Measurements from ENCODE around the gene ABCC11. TPM values are rescaled to one million over a fixed set of nuclear protein-coding genes. Genes with fewer than 3 reads are reported as not detected.
A peak's percentile ranks its signal among the peaks of the same experiment; 100 is the strongest.

ABCC11 gene
- total RNA-seq (not detected), total RNA-seq (0.23 reads per million in 2 donors)

DNA sequence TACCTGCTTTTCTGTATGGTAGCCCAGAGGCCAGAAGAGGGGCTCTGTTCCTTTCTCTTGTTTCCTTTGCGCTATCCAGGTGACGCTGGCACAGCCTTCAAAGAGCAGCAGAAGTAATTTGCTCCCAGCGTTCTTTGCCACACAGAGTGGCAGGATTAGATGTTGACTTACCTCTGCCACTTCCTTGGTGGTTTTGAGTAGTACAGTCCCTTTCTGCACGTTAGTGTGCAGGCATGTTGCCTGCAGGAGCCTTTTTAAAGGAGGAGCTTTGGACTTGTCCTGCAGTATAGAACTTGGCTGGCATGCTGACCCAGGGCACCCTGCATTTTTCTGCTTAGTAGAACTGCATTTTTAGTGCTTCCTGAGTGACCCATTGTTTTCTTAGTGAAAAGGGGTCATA is at the start of gene ABCC11:
ABCC11 (minus strand) TSS at position 229 of the 400 bp plus-strand sequence. CDS start 15,618 bp downstream, outside the sequence.
- no peaks in the 10 kb centered on the region for H3K9me3 ChIP-seq (ENCODE audit: control insufficient read depth, low read length, poor library complexity, severe bottlenecking)
- H3K27ac Mint-ChIP-seq: peak within 1 kb of the TSS; percentile 97
- ATAC-seq: no peak
- no peak for DNase-seq
- peaks cover 5% of the 10 kb centered on the region for H3K36me3 Mint-ChIP-seq (ENCODE audit: low read depth)
- peak within 1 kb of the TSS; percentile 99 for H3K4me3 Mint-ChIP-seq
- peaks cover 28% of the 10 kb centered on the region for H3K4me1 Mint-ChIP-seq
- no peaks in the 10 kb centered on the region for H3K27me3 Mint-ChIP-seq

DNA sequence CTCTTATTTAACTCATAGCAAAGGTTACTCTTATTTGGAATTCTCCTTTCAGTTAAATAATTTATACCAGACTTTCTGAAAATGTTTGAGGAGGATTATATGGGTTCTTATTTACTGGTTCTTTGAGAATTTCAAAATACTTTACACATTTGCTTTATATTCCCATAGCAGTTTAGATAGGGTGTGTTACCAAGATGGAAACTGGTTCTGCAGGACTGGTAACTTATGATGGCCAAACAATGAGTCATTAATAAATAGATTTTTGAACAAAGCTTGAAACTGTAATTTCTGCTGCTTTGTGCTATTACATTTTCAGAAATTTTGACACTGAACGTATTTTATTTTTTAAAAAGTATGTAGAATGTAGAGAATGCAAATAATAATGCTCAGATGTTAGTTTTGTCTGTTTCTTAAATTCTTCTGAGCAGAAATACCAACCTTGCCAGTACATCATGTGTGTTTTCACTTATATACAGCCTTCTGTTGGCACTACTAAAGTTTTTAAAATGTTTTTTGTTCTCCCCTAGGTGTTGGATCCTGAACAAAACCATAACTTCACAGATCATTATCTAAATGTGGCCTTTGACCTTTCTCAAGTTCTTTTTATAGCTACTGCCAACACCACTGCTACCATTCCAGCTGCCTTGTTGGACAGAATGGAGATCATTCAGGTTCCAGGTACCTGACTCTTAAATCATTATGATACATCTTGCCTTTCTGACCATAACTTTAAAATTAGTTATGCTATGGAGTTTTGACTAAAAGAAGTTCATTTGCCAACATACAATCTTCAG is 48.3 kb upstream of the ABCC11 start:
- H3K27me3 Mint-ChIP-seq: no peaks in the 10 kb centered on the region
- ATAC-seq: no peak
- peaks cover 4% of the 10 kb centered on the region for H3K4me1 Mint-ChIP-seq
- H3K27ac Mint-ChIP-seq: no peak overlapping the region
- no peaks in the 10 kb centered on the region for H3K9me3 ChIP-seq (ENCODE audit: control insufficient read depth, low read length, poor library complexity, severe bottlenecking)
- no peak overlapping the region for H3K4me3 Mint-ChIP-seq
- H3K36me3 Mint-ChIP-seq (ENCODE audit: low read depth): peaks cover 17% of the 10 kb centered on the region
- no peak for DNase-seq

DNA sequence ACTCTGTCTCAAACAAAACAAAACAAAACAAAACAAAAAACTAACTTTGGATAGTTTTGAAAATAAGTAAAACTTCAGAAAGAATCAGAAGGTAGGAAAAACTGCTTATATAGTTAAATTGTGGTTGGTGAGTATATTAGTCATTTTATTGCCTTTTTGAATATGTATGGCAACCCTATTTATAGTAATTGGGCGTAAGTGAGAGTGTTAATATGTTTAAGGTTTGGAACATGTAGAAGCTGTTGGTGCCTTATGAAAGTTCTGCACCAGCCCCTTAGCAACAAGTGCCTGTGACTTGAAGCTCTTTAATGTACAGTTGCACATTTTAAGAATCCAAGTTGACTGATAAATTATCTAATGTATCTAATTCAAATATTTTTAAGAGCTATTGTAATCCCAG is 47.4 kb upstream of the ABCC11 start:
- peaks cover 13% of the 10 kb centered on the region for H3K36me3 Mint-ChIP-seq (ENCODE audit: low read depth)

DNA sequence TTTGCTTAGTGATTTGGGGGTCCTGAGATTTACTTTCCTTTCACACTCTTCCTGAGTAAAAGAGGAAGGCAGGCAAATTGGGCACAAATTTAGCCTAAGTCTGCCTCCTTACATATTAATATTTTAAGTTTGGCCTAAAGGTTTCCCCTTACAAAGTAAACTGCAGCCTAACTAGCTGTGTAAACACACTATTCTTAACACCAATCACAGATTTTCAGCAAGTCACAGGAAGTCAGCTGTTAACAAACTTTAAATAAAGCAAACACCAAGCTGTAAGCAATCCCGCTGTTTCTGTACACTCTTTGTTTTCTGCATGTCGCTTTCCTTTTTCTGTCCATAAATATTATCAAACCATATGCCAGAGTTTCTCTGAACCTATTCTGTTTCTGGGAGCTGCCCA is 45.1 kb upstream of the ABCC11 start:
- H3K4me1 Mint-ChIP-seq: peaks cover 4% of the 10 kb centered on the region
- DNase-seq (no peak), ATAC-seq (no peak)
- peaks cover 10% of the 10 kb centered on the region for H3K36me3 Mint-ChIP-seq (ENCODE audit: low read depth)
- no peaks in the 10 kb centered on the region for H3K27me3 Mint-ChIP-seq
- H3K4me3 Mint-ChIP-seq: no peak overlapping the region
- H3K9me3 ChIP-seq (ENCODE audit: control insufficient read depth, low read length, poor library complexity, severe bottlenecking): no peaks in the 10 kb centered on the region
- H3K27ac Mint-ChIP-seq: peak overlapping the region; percentile 41

More for the DNA sequence above, 47.4 kb upstream of the ABCC11 start:
- peaks cover 4% of the 10 kb centered on the region for H3K4me1 Mint-ChIP-seq
- ATAC-seq: no peak
- H3K27me3 Mint-ChIP-seq: no peaks in the 10 kb centered on the region
- DNase-seq: no peak
- no peak overlapping the region for H3K27ac Mint-ChIP-seq
- no peaks in the 10 kb centered on the region for H3K9me3 ChIP-seq (ENCODE audit: control insufficient read depth, low read length, poor library complexity, severe bottlenecking)
- H3K4me3 Mint-ChIP-seq: no peak overlapping the region

DNA sequence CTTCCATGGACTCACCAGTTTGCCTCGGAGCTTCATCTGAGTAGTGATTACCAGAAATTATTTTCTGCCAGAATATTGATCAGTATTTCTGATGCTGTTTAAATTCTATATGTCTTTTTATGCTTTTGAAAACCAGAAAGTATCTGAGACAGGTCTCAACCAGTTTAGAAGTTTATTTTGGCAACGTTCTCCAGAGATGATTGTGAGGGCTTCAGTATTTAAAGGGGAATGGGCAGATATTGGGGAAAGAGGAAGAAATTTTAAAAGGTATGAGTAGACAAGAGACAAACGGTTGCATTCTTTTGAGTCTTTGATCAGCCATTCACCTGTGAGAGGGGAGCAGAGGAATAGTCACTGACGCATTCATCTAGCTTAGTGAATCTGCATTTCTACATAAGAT is 44.4 kb upstream of the ABCC11 start:
- Mint-ChIP-seq H3K4me1 (peaks cover 4% of the 10 kb centered on the region), H3K4me3 (no peak overlapping the region)
- ATAC-seq: no peak

DNA sequence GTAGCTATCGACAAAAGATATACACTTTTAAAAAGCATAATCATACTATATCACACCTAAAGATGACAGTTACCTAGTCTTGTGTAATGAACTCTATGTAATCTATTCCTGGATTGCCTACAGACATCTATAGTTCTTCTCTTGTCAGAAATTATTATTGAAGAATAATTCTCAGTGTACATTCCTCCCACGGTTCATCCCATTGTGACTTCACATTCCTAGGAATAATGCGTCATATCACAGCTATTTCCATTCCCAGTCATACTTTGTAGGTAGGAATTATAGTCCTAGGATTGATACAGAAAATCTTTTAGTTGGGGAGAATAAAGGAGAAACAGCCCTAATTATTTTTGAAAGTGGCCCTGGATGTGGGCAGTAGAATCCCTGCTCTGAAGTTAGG is 44.0 kb upstream of the ABCC11 start:
- H3K36me3 Mint-ChIP-seq (ENCODE audit: low read depth): peaks cover 10% of the 10 kb centered on the region
- peaks cover 4% of the 10 kb centered on the region for H3K4me1 Mint-ChIP-seq
- no peak overlapping the region for H3K4me3 Mint-ChIP-seq

More for the DNA sequence above, 44.4 kb upstream of the ABCC11 start:
- Mint-ChIP-seq H3K36me3 (ENCODE audit: low read depth) (peaks cover 10% of the 10 kb centered on the region), H3K27me3 (no peaks in the 10 kb centered on the region), H3K27ac (peak overlapping the region; percentile 74)
- H3K9me3 ChIP-seq (ENCODE audit: control insufficient read depth, low read length, poor library complexity, severe bottlenecking): no peaks in the 10 kb centered on the region
- no peak for DNase-seq

DNA sequence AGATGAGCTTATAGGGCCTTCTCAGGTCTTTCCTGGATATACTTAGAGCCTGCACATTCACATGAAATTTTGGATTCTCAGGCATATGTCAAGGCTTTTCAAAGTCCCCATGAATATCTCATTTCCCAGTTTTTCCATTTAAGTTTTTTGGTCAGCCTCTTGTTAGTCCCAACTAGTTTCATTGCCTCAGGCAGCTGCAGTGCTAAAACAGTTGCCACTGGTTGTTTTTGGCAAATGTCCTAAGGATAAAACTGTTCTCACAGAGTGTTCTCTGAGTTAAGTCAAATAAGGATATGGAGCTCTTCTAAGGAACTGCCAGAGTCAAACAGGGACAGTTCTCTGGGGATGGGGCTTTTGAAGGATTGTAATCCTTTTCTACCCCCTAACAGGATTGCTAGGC is 39.9 kb upstream of the ABCC11 start:
- H3K9me3 ChIP-seq (ENCODE audit: control insufficient read depth, low read length, poor library complexity, severe bottlenecking): no peaks in the 10 kb centered on the region
- H3K4me1 Mint-ChIP-seq: peaks cover 19% of the 10 kb centered on the region
- no peak for ATAC-seq
- DNase-seq: no peak
- no peak overlapping the region for H3K27ac Mint-ChIP-seq
- no peak overlapping the region for H3K4me3 Mint-ChIP-seq
- no peaks in the 10 kb centered on the region for H3K27me3 Mint-ChIP-seq
- H3K36me3 Mint-ChIP-seq (ENCODE audit: low read depth): peaks cover 12% of the 10 kb centered on the region

More for the DNA sequence above, 44.0 kb upstream of the ABCC11 start:
- DNase-seq: no peak
- H3K27me3 Mint-ChIP-seq: no peaks in the 10 kb centered on the region
- no peaks in the 10 kb centered on the region for H3K9me3 ChIP-seq (ENCODE audit: control insufficient read depth, low read length, poor library complexity, severe bottlenecking)
- peak overlapping the region; percentile 74 for H3K27ac Mint-ChIP-seq
- ATAC-seq: no peak

DNA sequence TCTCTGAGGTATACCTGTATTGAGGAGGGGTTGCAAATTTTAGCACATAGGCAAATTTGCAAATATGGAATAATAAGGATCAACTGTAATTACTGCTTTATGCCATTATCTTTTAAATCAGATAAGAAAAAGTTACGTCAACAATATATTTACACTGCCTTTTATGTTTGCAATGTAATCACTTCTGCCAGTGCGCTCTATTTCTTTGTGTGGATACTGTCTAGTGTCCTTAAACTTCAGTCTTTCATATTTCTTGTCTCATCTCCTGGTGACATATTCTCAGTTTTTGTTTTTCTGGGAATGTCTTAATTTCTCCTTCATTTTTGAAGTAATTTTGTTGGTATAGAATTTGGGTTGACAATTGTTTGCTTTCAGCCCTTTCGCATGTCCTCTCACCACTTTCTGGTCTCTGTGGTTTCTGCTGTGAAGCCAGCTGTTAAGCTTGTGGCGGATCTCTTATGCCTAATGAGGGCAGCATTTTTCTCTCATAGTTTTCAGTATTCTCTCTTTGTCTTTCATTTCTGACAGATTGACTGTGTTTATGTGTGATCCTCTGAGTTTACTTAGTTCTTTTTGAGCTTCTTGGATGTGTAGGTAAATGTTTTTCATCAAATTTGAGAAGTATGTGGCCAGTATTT is 37.6 kb upstream of the ABCC11 start:
- Mint-ChIP-seq H3K36me3 (ENCODE audit: low read depth) (peaks cover 10% of the 10 kb centered on the region), H3K4me3 (no peak overlapping the region), H3K27me3 (no peaks in the 10 kb centered on the region), H3K4me1 (peaks cover 15% of the 10 kb centered on the region), H3K27ac (no peak overlapping the region)
- DNase-seq: no peak
- ATAC-seq: no peak
- H3K9me3 ChIP-seq (ENCODE audit: control insufficient read depth, low read length, poor library complexity, severe bottlenecking): no peaks in the 10 kb centered on the region

DNA sequence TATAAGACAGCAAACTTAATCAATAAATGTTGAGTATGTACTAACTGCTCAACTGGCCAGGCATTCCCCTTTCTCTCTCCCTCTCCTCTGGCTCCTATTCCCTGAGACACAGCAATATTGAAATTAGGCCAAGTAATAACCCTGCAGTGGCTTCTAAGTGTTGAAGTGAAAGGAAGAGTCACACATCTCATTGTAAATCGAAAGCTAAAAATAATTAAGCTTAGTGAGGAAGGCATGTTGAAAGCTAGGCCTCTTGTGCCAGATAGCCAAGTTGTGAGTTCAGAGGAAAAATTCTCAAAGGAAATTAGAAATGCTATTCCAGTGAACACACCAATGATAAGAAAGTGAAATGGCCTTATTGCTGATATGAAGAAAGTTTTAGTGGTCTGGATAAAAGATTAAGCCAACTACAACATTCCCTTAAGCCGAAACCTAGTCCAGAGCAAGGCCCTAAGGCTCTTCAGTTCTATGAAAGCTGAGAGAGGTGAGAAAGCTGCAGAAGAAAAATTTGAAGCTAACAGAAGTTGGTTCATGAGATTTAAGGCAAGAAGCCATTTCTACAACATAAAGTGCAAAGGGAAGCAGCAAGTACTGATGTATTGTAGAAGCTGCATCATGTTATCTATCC is 35.4 kb upstream of the ABCC11 start:
- H3K4me1 Mint-ChIP-seq: peaks cover 24% of the 10 kb centered on the region
- no peaks in the 10 kb centered on the region for H3K27me3 Mint-ChIP-seq
- peaks cover 18% of the 10 kb centered on the region for H3K36me3 Mint-ChIP-seq (ENCODE audit: low read depth)
- no peak overlapping the region for H3K4me3 Mint-ChIP-seq
- no peak for ATAC-seq
- H3K9me3 ChIP-seq (ENCODE audit: control insufficient read depth, low read length, poor library complexity, severe bottlenecking): no peaks in the 10 kb centered on the region
- no peak for DNase-seq
- no peak overlapping the region for H3K27ac Mint-ChIP-seq

DNA sequence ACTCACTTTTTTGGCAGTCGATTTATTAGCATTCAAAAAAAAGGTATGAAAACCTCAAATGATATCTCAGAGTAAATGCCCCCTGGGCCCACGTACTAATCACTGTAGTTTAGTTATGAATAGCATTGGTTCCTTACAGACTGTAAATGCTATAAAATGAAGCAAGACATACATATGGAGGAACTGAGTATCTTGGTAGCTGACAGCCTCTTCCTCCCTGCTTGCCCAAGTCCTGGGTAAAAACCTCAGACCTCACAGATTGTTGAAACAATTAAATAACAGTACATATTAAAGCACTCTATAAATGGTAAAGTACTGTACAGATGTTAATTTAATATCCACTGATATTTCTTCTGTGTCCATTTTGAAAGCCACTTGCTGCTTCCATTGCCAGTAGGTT is 33.2 kb upstream of the ABCC11 start:
- DNase-seq (no peak), ATAC-seq (no peak)
- Mint-ChIP-seq H3K4me1 (peaks cover 25% of the 10 kb centered on the region), H3K36me3 (ENCODE audit: low read depth) (peaks cover 16% of the 10 kb centered on the region), H3K4me3 (no peak overlapping the region), H3K27ac (no peak overlapping the region), H3K27me3 (no peaks in the 10 kb centered on the region)
- H3K9me3 ChIP-seq (ENCODE audit: control insufficient read depth, low read length, poor library complexity, severe bottlenecking): no peaks in the 10 kb centered on the region

DNA sequence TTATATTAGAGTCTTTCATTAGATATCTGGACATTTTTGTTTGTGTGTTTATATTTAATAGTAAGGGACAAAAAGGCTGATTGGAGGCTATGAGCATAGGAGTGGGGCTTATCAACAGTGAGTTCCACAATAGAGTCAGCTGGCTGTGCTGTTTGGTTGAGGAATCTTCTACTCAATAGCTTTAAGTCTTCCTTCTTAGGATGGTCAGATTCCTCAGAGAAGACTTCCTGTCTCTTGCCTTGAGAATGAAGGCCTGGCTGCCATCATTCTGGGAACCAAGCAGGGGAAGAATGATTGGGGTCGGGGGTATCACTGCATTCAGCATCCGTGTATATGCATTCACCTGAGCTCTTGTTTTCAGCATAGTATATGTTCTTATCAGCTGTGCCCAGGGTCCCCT is 31.9 kb upstream of the ABCC11 start:
- peaks cover 22% of the 10 kb centered on the region for H3K4me1 Mint-ChIP-seq
- no peak overlapping the region for H3K4me3 Mint-ChIP-seq
- no peaks in the 10 kb centered on the region for H3K27me3 Mint-ChIP-seq
- DNase-seq (no peak), ATAC-seq (no peak)
- H3K36me3 Mint-ChIP-seq (ENCODE audit: low read depth): peaks cover 15% of the 10 kb centered on the region
- peak overlapping the region; percentile 84 for H3K27ac Mint-ChIP-seq
- H3K9me3 ChIP-seq (ENCODE audit: control insufficient read depth, low read length, poor library complexity, severe bottlenecking): no peaks in the 10 kb centered on the region

DNA sequence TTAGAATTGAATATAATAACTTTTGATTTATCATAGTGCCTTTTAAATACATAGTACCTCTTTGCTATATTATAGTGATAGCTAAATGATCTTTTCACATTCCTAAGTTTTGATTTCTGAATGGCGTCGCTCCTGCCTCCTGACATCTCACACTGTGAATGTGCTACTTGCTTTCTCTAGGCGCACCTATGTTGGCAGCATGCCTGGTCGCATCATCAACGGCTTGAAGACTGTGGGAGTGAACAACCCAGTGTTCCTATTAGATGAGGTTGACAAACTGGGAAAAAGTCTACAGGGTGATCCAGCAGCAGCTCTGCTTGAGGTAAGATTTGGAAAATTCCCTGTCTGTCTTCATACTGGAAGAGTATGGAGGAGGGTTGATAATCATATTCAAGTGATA is 29.8 kb upstream of the ABCC11 start:
- Mint-ChIP-seq H3K27ac (no peak overlapping the region), H3K27me3 (no peaks in the 10 kb centered on the region), H3K36me3 (ENCODE audit: low read depth) (peaks cover 12% of the 10 kb centered on the region), H3K4me3 (no peak overlapping the region), H3K4me1 (peaks cover 14% of the 10 kb centered on the region)
- DNase-seq (no peak), ATAC-seq (no peak)
- H3K9me3 ChIP-seq (ENCODE audit: control insufficient read depth, low read length, poor library complexity, severe bottlenecking): no peaks in the 10 kb centered on the region

DNA sequence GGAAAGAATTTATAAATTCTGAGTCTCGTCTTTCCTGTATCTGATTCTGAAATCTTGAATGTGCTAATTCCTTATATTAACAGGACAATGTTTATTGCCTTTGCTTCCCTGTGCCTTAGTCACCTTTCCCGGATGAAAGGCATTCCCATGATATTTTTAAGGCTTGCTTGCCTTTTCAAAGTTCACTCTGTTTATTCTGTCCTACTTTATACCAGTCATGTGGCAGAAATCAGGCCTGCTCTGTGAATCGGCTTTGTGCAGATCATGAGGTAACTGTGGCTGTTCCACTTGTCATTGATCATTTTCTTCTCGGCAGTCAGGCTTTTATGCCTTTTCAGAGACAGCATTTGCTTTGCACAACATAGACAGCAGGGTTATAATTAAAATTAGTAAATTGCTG is 28.8 kb upstream of the ABCC11 start:
- H3K36me3 Mint-ChIP-seq (ENCODE audit: low read depth): peaks cover 12% of the 10 kb centered on the region

More for the DNA sequence above, 28.8 kb upstream of the ABCC11 start:
- no peaks in the 10 kb centered on the region for H3K9me3 ChIP-seq (ENCODE audit: control insufficient read depth, low read length, poor library complexity, severe bottlenecking)
- no peak overlapping the region for H3K27ac Mint-ChIP-seq
- H3K27me3 Mint-ChIP-seq: no peaks in the 10 kb centered on the region
- peaks cover 14% of the 10 kb centered on the region for H3K4me1 Mint-ChIP-seq
- no peak overlapping the region for H3K4me3 Mint-ChIP-seq
- ATAC-seq: no peak
- no peak for DNase-seq
